HG02623 (cell line): Measurements from ENCODE around the gene ZNF148.
A peak's percentile ranks its signal among the peaks of the same experiment; 100 is the strongest.
"Not testable (repeated sequence)": the region's sequence is repeated elsewhere in the genome, so short reads cannot be mapped to it uniquely, and the experiment has no call there.

Experiments used
- ATAC-seq: cut with Tn5 transposase; IDR thresholded peaks from one replicate; pipeline ENCODE4 v1.9.1; 2021; ENCODE audit warnings: moderate library complexity; ENCODE audit not compliant: unreplicated experiment

Gene ZNF148

GRCh38 chr3:125375950-125376679 lies 990 bp upstream of the ZNF148 start:
- no peak for ATAC-seq

GRCh38 chr3:125374501-125374995 lies 577 bp downstream of the ZNF148 start:
- ATAC-seq = no peak

GRCh38 chr3:125367403-125368230 lies 7.5 kb downstream of the ZNF148 start:
- ATAC-seq = no peak

GRCh38 chr3:125366132-125366531 lies 9.0 kb downstream of the ZNF148 start:
- ATAC-seq = no peak

- ATAC-seq = no peak
These were observed 15.4 kb downstream of the ZNF148 start for GRCh38 chr3:125359700-125360099.

- ATAC-seq = no peak
These were observed 16.2 kb downstream of the ZNF148 start for GRCh38 chr3:125358923-125359322.

GRCh38 chr3:125357837-125358236 lies 17.3 kb downstream of the ZNF148 start:
- ATAC-seq = no peak

- peak; percentile 54 for ATAC-seq
These were observed 18.0 kb downstream of the ZNF148 start for GRCh38 chr3:125357032-125357658.

- ATAC-seq = no peak
These were observed 18.7 kb downstream of the ZNF148 start for GRCh38 chr3:125356140-125357026.

GRCh38 chr3:125353659-125354058 lies 21.5 kb downstream of the ZNF148 start:
- no peak for ATAC-seq

GRCh38 chr3:125353128-125353527 lies 22.0 kb downstream of the ZNF148 start:
- ATAC-seq = no peak

GRCh38 chr3:125351814-125352456 lies 23.2 kb downstream of the ZNF148 start:
- no peak for ATAC-seq

GRCh38 chr3:125351152-125351551 lies 24.0 kb downstream of the ZNF148 start:
- no peak for ATAC-seq

- ATAC-seq = no peak
These were observed 24.5 kb downstream of the ZNF148 start for GRCh38 chr3:125350597-125350996.

- ATAC-seq = no peak
These were observed 25.5 kb downstream of the ZNF148 start for GRCh38 chr3:125349556-125350165.

- ATAC-seq = no peak
These were observed 26.1 kb downstream of the ZNF148 start for GRCh38 chr3:125349055-125349454.

GRCh38 chr3:125343367-125343766 lies 31.8 kb downstream of the ZNF148 start:
- not testable (repeated sequence) for ATAC-seq

GRCh38 chr3:125340121-125340520 lies 35.0 kb downstream of the ZNF148 start:
- ATAC-seq = no peak

- ATAC-seq = no peak
These were observed 37.6 kb downstream of the ZNF148 start for GRCh38 chr3:125337506-125337905.
